Activated T-cell treated with anti-CD3 and anti-CD28 coated beads, Interleukin-2, amount 50 U/mL, for 4 hours (primary cell): ENCODE data around the gene SNCAIP. TPM values are rescaled to one million over a fixed set of nuclear protein-coding genes. Genes with fewer than 3 reads are reported as not detected.

Experiments
- ATAC-seq, 2 donors: fragments of 200-7000 bp; cut with Tn5 transposase; one replicate each; pipeline ENCODE4 v1.10.0; 2021
- DNase-seq: peaks from one replicate; pipeline ENCODE4 v3.0.0-alpha.2; 2020
- H3K27me3 Mint-ChIP-seq: one replicate; pipeline ENCODE4 v1.8.0; 2021; ENCODE audit warnings: low read depth, mixed read lengths
- H3K36me3 Mint-ChIP-seq: one replicate; pipeline ENCODE4 v1.8.0; 2022; ENCODE audit warnings: mixed read lengths; ENCODE audit not compliant: insufficient read depth
- H3K4me1 Mint-ChIP-seq: one replicate; pipeline ENCODE4 v1.8.0; 2021; ENCODE audit warnings: low read depth, mixed read lengths
- H3K4me3 Mint-ChIP-seq: one replicate; pipeline ENCODE4 v1.8.0; 2021; ENCODE audit warnings: mild to moderate bottlenecking, moderate library complexity, mixed read lengths
- H3K9me3 Mint-ChIP-seq: one replicate; pipeline ENCODE4 v1.8.0; 2021; ENCODE audit warnings: mixed read lengths
- total RNA-seq, 3 donors: library from RNA; stranded (reverse); gene quantifications; one replicate each; pipeline ENCODE4 v1.2.1, GENCODE V29; 2021

Gene SNCAIP
- total RNA-seq = not detected

GRCh38 chr5:122311961-122312590 lies at the start of gene SNCAIP:
TSS of gene SNCAIP (plus strand) at chr5:122312237. CDS start at chr5:122391135, 78,898 bp downstream.
- Mint-ChIP-seq H3K9me3 (no peaks in the 10 kb centered on the region), H3K4me3 (no peak within 1 kb of the TSS), H3K27me3 (peaks cover 44% of the 10 kb centered on the region), H3K36me3 (no peaks in the 10 kb centered on the region), H3K4me1 (peaks cover 6% of the 10 kb centered on the region)
- ATAC-seq (peak in 1 of 2 donors; percentile 58), DNase-seq (no peak)

- DNase-seq (no peak), ATAC-seq (no peak)
- Mint-ChIP-seq H3K9me3 (no peaks in the 10 kb centered on the region), H3K4me1 (no peaks in the 10 kb centered on the region), H3K36me3 (no peaks in the 10 kb centered on the region), H3K4me3 (no peak overlapping the region), H3K27me3 (no peaks in the 10 kb centered on the region)
Observed at GRCh38 chr5:122263352-122264030, 48.5 kb upstream of the SNCAIP start.

GRCh38 chr5:122264610-122265009 lies 47.4 kb upstream of the SNCAIP start:
- no peaks in the 10 kb centered on the region for H3K36me3 Mint-ChIP-seq
- ATAC-seq (no peak), DNase-seq (no peak)
- no peaks in the 10 kb centered on the region for H3K4me1 Mint-ChIP-seq
- no peaks in the 10 kb centered on the region for H3K27me3 Mint-ChIP-seq
- H3K9me3 Mint-ChIP-seq = no peaks in the 10 kb centered on the region
- no peak overlapping the region for H3K4me3 Mint-ChIP-seq

- Mint-ChIP-seq H3K9me3 (peaks cover 4% of the 10 kb centered on the region), H3K4me3 (no peak overlapping the region), H3K4me1 (no peaks in the 10 kb centered on the region), H3K36me3 (no peaks in the 10 kb centered on the region), H3K27me3 (no peaks in the 10 kb centered on the region)
- DNase-seq (no peak), ATAC-seq (no peak)
Observed at GRCh38 chr5:122267185-122267584, 44.9 kb upstream of the SNCAIP start.

GRCh38 chr5:122273696-122274095 lies 38.3 kb upstream of the SNCAIP start:
- H3K4me3 Mint-ChIP-seq = no peak overlapping the region
- no peaks in the 10 kb centered on the region for H3K36me3 Mint-ChIP-seq
- no peaks in the 10 kb centered on the region for H3K4me1 Mint-ChIP-seq
- H3K9me3 Mint-ChIP-seq = peaks cover 13% of the 10 kb centered on the region
- ATAC-seq = no peak
- no peaks in the 10 kb centered on the region for H3K27me3 Mint-ChIP-seq
- DNase-seq = no peak

- H3K36me3 Mint-ChIP-seq = no peaks in the 10 kb centered on the region
- no peak for ATAC-seq
- H3K27me3 Mint-ChIP-seq = no peaks in the 10 kb centered on the region
Observed at GRCh38 chr5:122283592-122283991, 28.4 kb upstream of the SNCAIP start.

GRCh38 chr5:122286541-122286940 lies 25.5 kb upstream of the SNCAIP start:
- no peak for ATAC-seq
- no peaks in the 10 kb centered on the region for H3K36me3 Mint-ChIP-seq
- DNase-seq = no peak
- peaks cover 18% of the 10 kb centered on the region for H3K9me3 Mint-ChIP-seq
- H3K27me3 Mint-ChIP-seq = no peaks in the 10 kb centered on the region
- no peak overlapping the region for H3K4me3 Mint-ChIP-seq
- H3K4me1 Mint-ChIP-seq = no peaks in the 10 kb centered on the region

More at GRCh38 chr5:122283592-122283991, 28.4 kb upstream of the SNCAIP start:
- DNase-seq = no peak
- no peak overlapping the region for H3K4me3 Mint-ChIP-seq
- no peaks in the 10 kb centered on the region for H3K4me1 Mint-ChIP-seq
- H3K9me3 Mint-ChIP-seq = peaks cover 23% of the 10 kb centered on the region

GRCh38 chr5:122287101-122287500 lies 24.9 kb upstream of the SNCAIP start:
- H3K9me3 Mint-ChIP-seq = peaks cover 12% of the 10 kb centered on the region
- H3K4me1 Mint-ChIP-seq = no peaks in the 10 kb centered on the region
- no peak overlapping the region for H3K4me3 Mint-ChIP-seq
- ATAC-seq = no peak
- H3K27me3 Mint-ChIP-seq = no peaks in the 10 kb centered on the region
- DNase-seq = no peak
- H3K36me3 Mint-ChIP-seq = no peaks in the 10 kb centered on the region

GRCh38 chr5:122291000-122291901 lies 20.8 kb upstream of the SNCAIP start:
- DNase-seq = no peak
- ATAC-seq = no peak
- no peak overlapping the region for H3K4me3 Mint-ChIP-seq
- no peaks in the 10 kb centered on the region for H3K9me3 Mint-ChIP-seq
- peaks cover 2% of the 10 kb centered on the region for H3K27me3 Mint-ChIP-seq
- H3K36me3 Mint-ChIP-seq = no peaks in the 10 kb centered on the region
- no peaks in the 10 kb centered on the region for H3K4me1 Mint-ChIP-seq

GRCh38 chr5:122292332-122292731 lies 19.7 kb upstream of the SNCAIP start:
- ATAC-seq (no peak), DNase-seq (no peak)
- H3K27me3 Mint-ChIP-seq = peaks cover 2% of the 10 kb centered on the region
- H3K4me1 Mint-ChIP-seq = no peaks in the 10 kb centered on the region
- H3K36me3 Mint-ChIP-seq = no peaks in the 10 kb centered on the region
- no peak overlapping the region for H3K4me3 Mint-ChIP-seq
- H3K9me3 Mint-ChIP-seq = no peaks in the 10 kb centered on the region

GRCh38 chr5:122295138-122295537 lies 16.9 kb upstream of the SNCAIP start:
- Mint-ChIP-seq H3K27me3 (peaks cover 2% of the 10 kb centered on the region), H3K36me3 (no peaks in the 10 kb centered on the region), H3K9me3 (no peaks in the 10 kb centered on the region), H3K4me1 (no peaks in the 10 kb centered on the region), H3K4me3 (no peak overlapping the region)
- ATAC-seq (no peak), DNase-seq (no peak)

- no peaks in the 10 kb centered on the region for H3K4me1 Mint-ChIP-seq
- H3K27me3 Mint-ChIP-seq = peaks cover 2% of the 10 kb centered on the region
- H3K36me3 Mint-ChIP-seq = no peaks in the 10 kb centered on the region
Observed at GRCh38 chr5:122296871-122297270, 15.2 kb upstream of the SNCAIP start.

GRCh38 chr5:122297587-122298298 lies 14.3 kb upstream of the SNCAIP start:
- Mint-ChIP-seq H3K9me3 (no peaks in the 10 kb centered on the region), H3K4me3 (no peak overlapping the region), H3K36me3 (no peaks in the 10 kb centered on the region), H3K4me1 (no peaks in the 10 kb centered on the region), H3K27me3 (peaks cover 2% of the 10 kb centered on the region)
- DNase-seq (no peak), ATAC-seq (no peak)

More at GRCh38 chr5:122296871-122297270, 15.2 kb upstream of the SNCAIP start:
- DNase-seq (no peak), ATAC-seq (no peak)
- Mint-ChIP-seq H3K9me3 (no peaks in the 10 kb centered on the region), H3K4me3 (no peak overlapping the region)

- Mint-ChIP-seq H3K4me1 (no peaks in the 10 kb centered on the region), H3K27me3 (no peaks in the 10 kb centered on the region), H3K36me3 (no peaks in the 10 kb centered on the region), H3K4me3 (no peak overlapping the region), H3K9me3 (no peaks in the 10 kb centered on the region)
- ATAC-seq = no peak
- DNase-seq = no peak
Observed at GRCh38 chr5:122300374-122300773, 11.7 kb upstream of the SNCAIP start.
